ENCODE measurements around the gene ZNF562.

DNA sequence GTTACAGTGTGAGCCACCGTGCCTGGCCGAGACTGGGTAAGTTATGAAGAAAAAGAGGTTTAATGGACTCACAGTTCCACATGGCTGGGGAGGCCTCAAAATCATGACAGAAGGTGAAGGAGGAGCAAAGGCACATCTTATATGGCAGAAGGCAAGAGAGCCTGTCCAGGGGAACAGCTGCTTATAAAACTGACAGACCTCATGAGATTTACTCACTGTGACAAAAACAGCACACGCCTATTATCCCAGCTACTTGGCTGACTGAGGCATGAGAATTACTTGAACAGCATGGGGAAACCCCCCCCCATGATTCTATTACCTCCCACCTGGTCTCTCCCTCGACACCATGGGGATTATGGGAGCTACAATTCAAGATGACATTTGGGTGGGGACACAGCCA, 30.4 kb downstream of the ZNF562 start:
- TF ChIP-seq EP300 (IDR thresholded peaks at IDR 0.05; ENCODE audit: borderline replicate concordance) (no peak), TAF1 (IDR thresholded peaks at IDR 0.05; ENCODE audit: low read depth) (no peak), CREB1 (IDR thresholded peaks at IDR 0.05; ENCODE audit: low read depth) (no peak), ZBTB7A (IDR thresholded peaks at IDR 0.05; ENCODE audit: low read depth) (no peak), FOXM1 (IDR thresholded peaks at IDR 0.05; ENCODE audit: borderline replicate concordance, low read depth) (no peak), CEBPB (IDR thresholded peaks at IDR 0.05) (no peak), MAX (IDR thresholded peaks at IDR 0.05) (no peak), RAD21 (IDR thresholded peaks at IDR 0.05; ENCODE audit: low read depth) (no peak), NFIC (IDR thresholded peaks at IDR 0.05) (no peak), EGR1 (IDR thresholded peaks at IDR 0.05) (no peak), YY1 (IDR thresholded peaks at IDR 0.05; ENCODE audit: low read depth) (no peak), TEAD4 (IDR thresholded peaks at IDR 0.05) (no peak), TCF12 (IDR thresholded peaks at IDR 0.05; ENCODE audit: low read depth) (no peak)
- TF ChIP-seq, protein P1, sequence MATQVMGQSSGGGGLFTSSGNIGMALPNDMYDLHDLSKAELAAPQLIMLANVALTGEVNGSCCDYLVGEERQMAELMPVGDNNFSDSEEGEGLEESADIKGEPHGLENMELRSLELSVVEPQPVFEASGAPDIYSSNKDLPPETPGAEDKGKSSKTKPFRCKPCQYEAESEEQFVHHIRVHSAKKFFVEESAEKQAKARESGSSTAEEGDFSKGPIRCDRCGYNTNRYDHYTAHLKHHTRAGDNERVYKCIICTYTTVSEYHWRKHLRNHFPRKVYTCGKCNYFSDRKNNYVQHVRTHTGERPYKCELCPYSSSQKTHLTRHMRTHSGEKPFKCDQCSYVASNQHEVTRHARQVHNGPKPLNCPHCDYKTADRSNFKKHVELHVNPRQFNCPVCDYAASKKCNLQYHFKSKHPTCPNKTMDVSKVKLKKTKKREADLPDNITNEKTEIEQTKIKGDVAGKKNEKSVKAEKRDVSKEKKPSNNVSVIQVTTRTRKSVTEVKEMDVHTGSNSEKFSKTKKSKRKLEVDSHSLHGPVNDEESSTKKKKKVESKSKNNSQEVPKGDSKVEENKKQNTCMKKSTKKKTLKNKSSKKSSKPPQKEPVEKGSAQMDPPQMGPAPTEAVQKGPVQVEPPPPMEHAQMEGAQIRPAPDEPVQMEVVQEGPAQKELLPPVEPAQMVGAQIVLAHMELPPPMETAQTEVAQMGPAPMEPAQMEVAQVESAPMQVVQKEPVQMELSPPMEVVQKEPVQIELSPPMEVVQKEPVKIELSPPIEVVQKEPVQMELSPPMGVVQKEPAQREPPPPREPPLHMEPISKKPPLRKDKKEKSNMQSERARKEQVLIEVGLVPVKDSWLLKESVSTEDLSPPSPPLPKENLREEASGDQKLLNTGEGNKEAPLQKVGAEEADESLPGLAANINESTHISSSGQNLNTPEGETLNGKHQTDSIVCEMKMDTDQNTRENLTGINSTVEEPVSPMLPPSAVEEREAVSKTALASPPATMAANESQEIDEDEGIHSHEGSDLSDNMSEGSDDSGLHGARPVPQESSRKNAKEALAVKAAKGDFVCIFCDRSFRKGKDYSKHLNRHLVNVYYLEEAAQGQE (IDR thresholded peaks at IDR 0.05; ENCODE audit: low read depth) = no peak

All from Ishikawa (cell line).